HL-60/S4 treated with phorbol 12-myristate 13-acetate at 8.2 ng/mL for 4 days and 3 days (cell line): ENCODE measurements around the gene STK24.

Experiments
- in situ Hi-C: fragments of 300-500 bp; cut with MboI; formaldehyde crosslinking; loops from 2 replicates; pipeline ENCODE4 v1.15.0; 2022; ENCODE audit warnings: low sequenced_read_pairs

STK24 gene

DNA sequence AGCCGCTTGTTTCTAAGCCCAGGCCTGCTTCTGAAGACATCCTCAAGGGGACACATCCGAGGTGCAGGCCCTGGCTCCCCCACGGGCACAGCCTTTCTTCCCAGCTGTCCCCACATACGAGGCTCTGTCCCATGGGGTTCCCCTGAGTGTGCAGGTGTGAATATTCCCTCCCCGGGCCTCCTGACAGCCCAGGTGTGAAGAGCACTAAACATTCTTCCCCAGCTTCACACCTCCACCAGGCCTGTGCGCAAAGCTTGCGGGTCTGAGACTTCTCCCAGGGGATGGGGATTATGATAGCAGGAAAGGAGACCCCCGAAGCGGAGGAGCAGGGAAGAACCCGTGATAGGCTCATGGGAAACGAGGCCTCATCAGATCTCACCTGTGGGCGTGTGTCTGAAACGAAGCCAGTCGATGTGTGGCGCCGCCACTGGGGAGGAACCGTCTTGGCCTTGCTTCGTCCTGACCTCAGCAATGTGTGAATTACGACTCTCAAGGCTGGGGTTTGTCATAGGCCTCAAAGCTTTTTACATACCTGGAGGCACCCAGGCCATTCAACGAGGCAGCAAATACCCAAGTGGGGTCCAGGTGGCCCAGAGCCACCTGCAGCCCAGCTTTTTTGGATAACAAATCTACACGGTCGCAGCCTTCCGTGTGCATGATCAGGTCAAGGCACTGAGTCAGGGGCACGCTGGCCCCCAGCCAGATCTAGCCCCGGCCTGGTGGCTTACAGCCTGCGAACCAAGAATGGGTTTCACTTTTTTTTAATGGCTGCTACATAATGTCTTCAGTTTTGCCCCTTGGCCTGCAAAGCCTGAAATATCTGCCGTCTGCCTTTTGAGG lies 134.3 kb downstream of the STK24 start:
- in situ Hi-C loops, result loop anchor here (10.0 kb wide), 1 partner anchor 212 kb away; no protein-coding TSS in a partner anchor

- in situ Hi-C loops, result loop anchor here (10.0 kb wide), 1 partner anchor 214 kb away; no protein-coding TSS in a partner anchor
These were observed 135.7 kb downstream of the STK24 start for GRCh38 chr13:98441056-98441676.

DNA sequence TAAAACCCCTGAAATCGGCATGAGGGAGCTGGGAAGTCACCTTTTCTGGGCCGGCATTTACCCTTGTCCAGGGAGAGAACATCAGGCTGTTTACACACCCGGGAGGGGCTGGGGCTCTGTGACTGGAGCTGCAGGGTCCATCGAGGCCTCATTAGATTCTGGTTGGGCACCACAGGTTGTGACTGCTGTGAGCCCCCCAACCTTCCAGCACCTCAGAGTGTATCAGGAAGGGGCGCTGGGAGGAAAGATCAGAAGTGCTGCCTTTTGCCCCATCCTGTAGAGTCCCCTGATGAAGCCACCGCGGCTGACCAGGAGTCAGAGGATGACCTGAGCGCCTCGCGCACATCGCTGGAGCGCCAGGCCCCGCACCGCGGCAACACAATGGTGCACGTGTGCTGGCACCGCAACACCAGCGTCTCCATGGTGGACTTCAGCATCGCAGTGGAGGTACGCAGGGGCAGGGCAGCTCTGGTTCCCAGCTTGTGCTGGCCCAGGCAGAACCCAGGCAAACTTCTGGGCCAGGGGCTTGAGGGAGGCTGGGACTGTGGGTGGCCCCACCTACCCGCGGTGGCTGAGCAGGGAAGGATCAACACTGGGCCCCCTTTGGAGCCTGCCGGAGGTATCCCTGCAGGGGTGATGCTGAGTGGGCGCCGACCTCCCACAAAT lies 136.4 kb downstream of the STK24 start:
- in situ Hi-C loops, result loop anchor here (10.0 kb wide), 1 partner anchor 214 kb away; no protein-coding TSS in a partner anchor

DNA sequence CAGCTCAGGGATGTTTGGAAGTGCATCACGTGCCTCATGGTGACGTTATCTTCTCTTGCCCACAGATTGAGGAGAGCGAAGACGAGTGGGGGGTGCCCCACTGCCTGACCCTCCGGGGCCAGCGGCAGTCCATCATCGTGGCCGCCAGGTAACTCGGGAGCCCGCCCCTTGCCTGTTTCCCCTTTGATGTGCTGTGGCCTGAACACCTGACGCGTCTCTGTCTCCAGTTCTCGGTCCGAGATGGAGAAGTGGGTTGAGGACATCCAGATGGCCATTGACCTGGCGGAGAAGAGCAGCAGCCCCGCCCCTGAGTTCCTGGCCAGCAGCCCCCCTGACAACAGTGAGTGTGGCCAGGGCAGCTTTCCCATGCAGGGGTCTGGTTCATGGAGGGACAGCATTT lies 137.0 kb downstream of the STK24 start:
- in situ Hi-C loops, result loop anchor here (10.0 kb wide), 1 partner anchor 215 kb away; no protein-coding TSS in a partner anchor

GRCh38 chr13:98439126-98439828 lies 137.6 kb downstream of the STK24 start:
- in situ Hi-C loops, result no loop called here

GRCh38 chr13:98438246-98439125 lies 138.4 kb downstream of the STK24 start:
- in situ Hi-C loops, result no loop called here

DNA sequence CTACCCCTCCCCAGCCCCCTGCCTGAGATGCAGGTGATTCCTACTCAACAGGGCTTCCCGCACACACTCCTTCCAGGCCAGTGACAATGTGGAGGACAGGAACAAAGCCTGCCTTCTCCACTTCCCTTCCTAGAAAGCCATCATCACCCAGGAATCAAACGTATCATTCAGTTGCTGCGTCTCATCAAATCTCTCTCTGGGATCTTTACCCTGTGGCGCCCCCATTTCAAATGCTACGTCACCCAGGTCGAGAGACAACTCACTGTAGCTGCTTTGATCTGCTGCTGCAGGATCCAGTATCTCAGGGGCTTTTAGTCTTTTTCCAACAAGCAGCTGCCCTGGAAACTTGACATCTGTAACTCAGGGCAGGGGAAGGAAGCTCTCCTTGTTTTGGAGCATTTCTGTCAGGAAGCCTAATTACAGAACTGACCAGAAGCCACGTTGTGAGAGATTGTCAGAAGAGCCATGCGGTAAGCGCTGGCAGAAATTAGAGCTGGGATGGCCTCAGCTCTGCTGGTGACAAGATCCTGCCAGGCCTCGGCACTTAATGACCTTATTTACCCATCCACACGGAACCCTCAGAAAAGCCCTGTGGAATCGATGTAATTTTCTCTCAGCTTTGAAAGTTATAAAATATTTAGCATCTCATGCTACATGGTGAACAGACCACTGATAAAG lies 140.5 kb downstream of the STK24 start:
- in situ Hi-C loops, result no loop called here

- in situ Hi-C loops, result no loop called here
These were observed 141.5 kb downstream of the STK24 start for GRCh38 chr13:98435376-98435775.

DNA sequence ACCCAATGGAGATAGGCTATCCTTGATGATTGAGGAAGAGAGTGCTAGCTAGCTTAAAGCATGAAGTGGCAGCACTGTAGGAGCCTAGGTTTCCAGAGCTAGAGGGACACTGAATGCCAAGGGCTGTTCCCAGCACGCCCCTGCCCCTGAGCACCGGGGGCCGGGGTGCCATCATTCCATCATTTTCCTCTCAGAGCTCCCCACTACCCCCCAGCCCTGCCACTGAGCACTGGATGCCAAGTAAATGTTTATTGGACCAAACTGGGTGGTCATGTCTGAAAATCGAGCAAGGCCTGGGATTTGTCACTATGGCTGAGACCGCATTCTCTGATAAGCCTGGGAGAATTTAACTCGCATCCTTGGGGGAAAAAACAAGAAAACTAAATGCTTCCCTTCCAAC lies 142.8 kb downstream of the STK24 start:
- in situ Hi-C loops, result no loop called here

- in situ Hi-C loops, result no loop called here
These were observed 143.3 kb downstream of the STK24 start for GRCh38 chr13:98433654-98434053.

- in situ Hi-C loops, result no loop called here
These were observed 144.3 kb downstream of the STK24 start for GRCh38 chr13:98432638-98433037.

DNA sequence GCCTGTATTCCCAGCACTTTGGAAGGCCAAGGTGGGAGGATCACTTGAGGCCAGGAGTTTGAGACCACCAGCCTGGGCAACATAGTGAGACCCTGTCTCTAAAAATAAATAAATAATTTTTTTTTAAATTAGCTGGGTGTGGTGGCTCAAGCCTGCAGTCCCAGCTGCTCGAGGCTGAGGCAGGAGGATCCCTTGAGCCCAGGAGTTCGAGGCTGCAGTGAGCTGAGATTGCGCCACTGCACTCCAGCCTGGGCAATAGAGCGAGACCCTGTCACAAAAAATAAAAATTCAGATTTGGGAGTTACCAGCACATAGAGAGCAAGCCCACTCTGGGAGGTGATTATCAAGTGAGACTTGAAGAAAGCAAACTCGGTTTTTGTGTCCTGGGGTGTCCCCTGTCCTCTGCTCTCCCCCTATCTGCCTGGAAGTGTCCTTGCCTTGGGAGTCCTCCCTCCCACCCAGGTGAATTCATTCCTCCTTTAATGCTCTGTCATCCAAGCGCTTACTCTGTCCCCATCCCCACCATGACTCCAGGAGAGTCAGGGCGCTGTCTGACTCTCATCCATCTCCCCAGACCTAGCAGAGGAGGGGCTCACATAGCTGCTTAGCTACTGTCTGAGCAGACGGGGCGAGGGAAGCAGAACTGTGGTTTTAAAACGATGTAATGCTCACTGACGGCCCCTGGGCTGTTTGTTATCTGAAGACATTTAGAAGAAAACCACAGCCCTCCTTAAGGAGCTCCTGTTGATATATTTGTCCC lies 146.8 kb downstream of the STK24 start:
- in situ Hi-C loops, result no loop called here

GRCh38 chr13:98429531-98429930 lies 147.4 kb downstream of the STK24 start:
- in situ Hi-C loops, result no loop called here

DNA sequence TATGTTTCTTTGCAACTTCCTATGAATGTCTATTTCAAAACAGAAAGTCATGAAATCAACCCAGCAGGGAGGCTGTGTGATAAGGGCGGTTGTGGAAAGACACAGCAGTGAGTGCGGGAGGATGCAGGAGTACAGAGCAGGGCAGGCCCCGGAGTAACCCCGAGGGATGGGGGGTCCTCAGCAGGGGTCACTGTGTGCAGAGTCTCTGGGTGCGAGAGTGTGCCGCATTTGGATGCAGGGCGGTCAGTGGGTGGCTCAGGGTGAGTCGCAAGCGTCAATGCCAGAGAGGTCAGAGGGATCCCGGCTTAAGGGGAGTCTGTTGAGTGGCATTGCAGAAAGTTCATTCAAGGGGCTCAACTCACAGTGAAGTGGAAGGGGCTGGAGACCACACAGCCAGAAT lies 147.8 kb downstream of the STK24 start:
- in situ Hi-C loops, result no loop called here

DNA sequence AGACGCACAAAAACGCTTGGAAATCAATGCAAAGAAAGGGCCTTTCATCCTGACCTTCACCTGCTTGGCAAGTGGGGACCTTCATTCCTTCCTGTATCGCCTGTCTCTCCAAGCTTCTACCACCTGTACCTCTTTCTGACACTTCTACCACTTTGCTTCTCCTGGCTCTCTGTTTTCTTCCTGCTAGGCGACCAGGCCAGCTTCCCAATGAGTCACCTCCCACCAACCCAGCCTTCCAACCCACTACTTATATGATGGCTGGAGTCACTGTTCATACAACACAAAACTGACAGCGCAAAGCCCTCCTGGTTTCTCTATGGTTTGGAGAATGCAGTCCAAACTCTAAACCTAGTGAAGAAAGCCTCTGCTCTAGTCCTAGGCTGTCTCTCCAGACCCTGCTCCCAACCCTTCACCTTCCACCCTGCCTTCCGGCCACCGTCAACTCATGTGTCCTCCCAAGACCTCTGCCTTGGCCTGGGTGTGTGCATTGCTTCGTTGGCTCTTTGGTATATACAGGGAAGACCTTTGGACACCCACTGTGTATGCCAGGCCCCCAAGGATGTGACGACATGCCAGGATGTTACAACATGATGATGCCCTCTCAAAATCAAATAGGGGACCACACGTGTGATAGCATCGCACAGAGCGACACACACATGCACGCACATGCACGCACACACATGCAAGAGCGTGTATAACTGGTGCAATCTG lies 148.5 kb downstream of the STK24 start:
- in situ Hi-C loops, result no loop called here

DNA sequence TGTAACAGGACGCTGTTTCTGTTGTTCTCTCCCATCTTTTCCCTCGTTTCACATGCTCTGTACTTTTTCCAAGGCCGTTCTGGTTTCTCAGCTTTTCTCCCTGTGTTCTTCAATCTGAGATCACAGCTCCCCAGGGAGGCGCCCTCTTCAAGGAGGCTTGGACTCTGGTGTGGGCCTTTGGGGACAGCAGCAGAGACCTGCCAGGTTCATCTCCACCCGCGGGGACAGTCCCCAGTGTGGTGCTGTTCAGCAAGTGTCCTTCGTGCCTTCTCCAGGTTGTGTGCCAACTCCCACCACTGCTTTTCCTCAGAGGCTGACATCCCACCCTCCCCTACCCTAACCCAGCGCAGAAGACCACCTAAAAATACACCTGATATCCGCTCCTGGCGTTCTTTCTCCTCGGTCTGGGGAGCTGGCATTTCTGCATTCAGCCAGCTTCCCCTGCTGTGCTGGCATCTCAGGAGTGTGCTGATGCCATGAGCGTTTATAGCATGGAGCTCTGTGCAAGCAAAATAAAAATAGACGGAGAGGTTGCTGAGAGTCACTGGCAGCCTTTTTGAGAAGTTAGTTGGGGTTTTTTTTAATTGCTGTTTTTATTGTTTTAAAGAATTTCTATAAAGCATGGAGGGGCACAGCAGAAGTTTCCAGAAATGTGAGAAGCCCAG lies 149.4 kb downstream of the STK24 start:
- in situ Hi-C loops, result no loop called here

- in situ Hi-C loops, result no loop called here
These were observed 153.5 kb downstream of the STK24 start for GRCh38 chr13:98423417-98423816.

- in situ Hi-C loops, result no loop called here
These were observed 154.9 kb downstream of the STK24 start for GRCh38 chr13:98422046-98422445.
